22Rv1 (cell line): ENCODE data around the gene CD302.

Experiments
- ZFX ChIP-seq: fragments of 450-650 bp; IDR thresholded peaks from 2 replicates; pipeline ENCODE4 v1.6.1; 2017; ENCODE audit warnings: antibody characterized with exemption, borderline replicate concordance
- TF ChIP-seq, protein P1 (sequence below): fragments of 450-650 bp; IDR thresholded peaks from 2 replicates; pipeline ENCODE4 v1.5.1; 2017; ENCODE audit warnings: mild to moderate bottlenecking

DNA sequence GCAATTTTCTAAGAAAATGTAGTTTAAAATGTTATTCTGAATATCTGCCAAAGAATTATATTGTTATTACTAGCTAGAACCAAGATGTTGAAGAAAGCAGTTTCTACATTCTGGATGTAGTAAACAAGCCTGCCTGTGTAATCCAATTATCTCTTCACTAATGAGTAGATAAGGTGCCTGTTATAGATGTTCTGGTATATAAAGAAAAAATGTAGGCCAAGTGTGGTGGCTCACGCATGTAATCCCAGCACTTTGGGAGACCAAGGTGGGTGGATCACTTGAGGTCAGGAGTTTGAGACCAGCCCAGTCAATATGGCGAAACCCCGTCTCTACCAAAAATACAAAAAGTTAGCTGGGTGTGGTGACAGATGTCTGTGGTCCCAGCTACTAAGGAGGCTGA is 28.9 kb downstream of the CD302 start:
- TF ChIP-seq, protein P1, sequence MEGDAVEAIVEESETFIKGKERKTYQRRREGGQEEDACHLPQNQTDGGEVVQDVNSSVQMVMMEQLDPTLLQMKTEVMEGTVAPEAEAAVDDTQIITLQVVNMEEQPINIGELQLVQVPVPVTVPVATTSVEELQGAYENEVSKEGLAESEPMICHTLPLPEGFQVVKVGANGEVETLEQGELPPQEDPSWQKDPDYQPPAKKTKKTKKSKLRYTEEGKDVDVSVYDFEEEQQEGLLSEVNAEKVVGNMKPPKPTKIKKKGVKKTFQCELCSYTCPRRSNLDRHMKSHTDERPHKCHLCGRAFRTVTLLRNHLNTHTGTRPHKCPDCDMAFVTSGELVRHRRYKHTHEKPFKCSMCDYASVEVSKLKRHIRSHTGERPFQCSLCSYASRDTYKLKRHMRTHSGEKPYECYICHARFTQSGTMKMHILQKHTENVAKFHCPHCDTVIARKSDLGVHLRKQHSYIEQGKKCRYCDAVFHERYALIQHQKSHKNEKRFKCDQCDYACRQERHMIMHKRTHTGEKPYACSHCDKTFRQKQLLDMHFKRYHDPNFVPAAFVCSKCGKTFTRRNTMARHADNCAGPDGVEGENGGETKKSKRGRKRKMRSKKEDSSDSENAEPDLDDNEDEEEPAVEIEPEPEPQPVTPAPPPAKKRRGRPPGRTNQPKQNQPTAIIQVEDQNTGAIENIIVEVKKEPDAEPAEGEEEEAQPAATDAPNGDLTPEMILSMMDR: no peak
- TF ChIP-seq ZFX: no peak
